ENCODE results near the gene SMURF2. TPM values are rescaled to one million over a fixed set of nuclear protein-coding genes. Genes with fewer than 3 reads are reported as not detected.
"Not testable (repeated sequence)": the region's sequence is repeated elsewhere in the genome, so short reads cannot be mapped to it uniquely, and the experiment has no call there.

The SMURF2 gene
- total RNA-seq, 1 experiment from 2014 or later: 8.0 TPM

DNA sequence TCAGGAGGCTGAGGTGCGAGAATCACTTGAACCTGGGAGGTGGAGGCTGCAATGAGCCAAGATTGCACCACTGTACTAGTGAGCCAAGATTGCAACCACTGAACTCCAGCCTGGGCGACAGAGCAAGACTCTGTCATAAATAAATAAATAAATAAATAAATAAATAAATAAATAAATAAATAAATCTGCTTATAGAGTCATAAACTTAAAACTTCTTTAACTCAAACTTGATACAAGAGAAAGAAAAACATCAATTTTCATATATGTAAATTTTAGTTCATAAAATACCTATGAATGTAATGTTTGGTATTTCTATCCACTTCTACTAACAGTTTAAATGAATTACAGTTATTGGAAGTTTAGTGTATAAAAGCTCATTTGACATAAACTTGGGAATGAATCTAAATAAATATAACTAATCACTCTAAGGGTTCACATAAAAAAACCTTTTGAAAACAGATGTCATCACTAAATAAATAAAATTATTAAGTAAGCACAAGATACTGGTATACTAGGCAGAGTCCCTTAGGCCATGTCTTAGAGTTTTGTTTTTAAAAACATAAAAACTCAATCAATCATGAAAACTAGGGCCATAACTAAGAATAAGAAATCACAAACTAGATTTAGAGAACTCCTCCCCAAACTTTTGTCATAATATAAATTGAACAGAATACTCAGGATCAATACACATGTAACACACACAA lies 54.1 kb downstream of the SMURF2 start:
- Histone ChIP-seq H3K4me2 (ENCODE audit: low read depth, low read length, poor library complexity, severe bottlenecking) (no peak overlapping the region), H3K9me3 (ENCODE audit: low read length) (no peaks in the 10 kb centered on the region), H3K9me2 (replicated peaks; ENCODE audit: insufficient read depth, low read length) (no peaks in the 10 kb centered on the region), H3K4me1 (ENCODE audit: low read length) (peaks cover 1% of the 10 kb centered on the region), H3K9ac (ENCODE audit: low read length) (no peak overlapping the region), H3K79me2 (ENCODE audit: low read length) (no peaks in the 10 kb centered on the region), H3K36me3 (ENCODE audit: insufficient read depth, low read length) (no peaks in the 10 kb centered on the region), H3K4me3 (ENCODE audit: low read length) (no peak overlapping the region), H3K27ac (ENCODE audit: low read length) (no peak overlapping the region), H3K27me3 (ENCODE audit: low read length) (no peaks in the 10 kb centered on the region), H2AFZ (ENCODE audit: low read length) (no peak overlapping the region), H4K20me1 (ENCODE audit: insufficient read depth, low read depth, low read length) (peaks cover 14% of the 10 kb centered on the region)
- no peak for DNase-seq

DNA sequence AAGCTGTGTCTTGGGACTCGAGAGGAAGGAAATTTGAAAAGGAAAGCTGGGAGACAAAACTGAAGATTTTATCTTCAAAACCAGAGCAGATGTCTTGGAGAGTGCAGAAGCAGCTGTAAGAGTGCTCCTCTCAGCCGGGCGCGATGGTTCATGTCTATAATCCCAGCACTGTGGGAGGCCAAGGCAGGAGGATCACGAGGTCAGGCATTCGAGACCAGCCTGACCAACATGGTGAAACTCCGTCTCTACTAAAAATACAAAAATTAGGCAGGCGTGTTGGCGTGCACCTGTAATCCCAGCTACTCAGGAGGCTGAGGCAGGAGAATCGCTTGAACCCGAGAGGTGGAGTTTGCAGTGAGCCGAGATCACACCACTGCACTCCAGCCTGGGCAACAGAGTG lies 57.6 kb downstream of the SMURF2 start:
- not testable (repeated sequence) for DNase-seq; H3K9me2 ChIP-seq (replicated peaks; ENCODE audit: insufficient read depth, low read length); H3K36me3 ChIP-seq (ENCODE audit: insufficient read depth, low read length); H3K4me2 ChIP-seq (ENCODE audit: low read depth, low read length, poor library complexity, severe bottlenecking); H3K9ac ChIP-seq (ENCODE audit: low read length); H3K4me1 ChIP-seq (ENCODE audit: low read length); H2AFZ ChIP-seq (ENCODE audit: low read length); H3K79me2 ChIP-seq (ENCODE audit: low read length); H3K4me3 ChIP-seq (ENCODE audit: low read length); H3K27ac ChIP-seq (ENCODE audit: low read length); H3K27me3 ChIP-seq (ENCODE audit: low read length); H3K9me3 ChIP-seq (ENCODE audit: low read length)
- H4K20me1 ChIP-seq (ENCODE audit: insufficient read depth, low read depth, low read length): peaks cover 11% of the 10 kb centered on the region

DNA sequence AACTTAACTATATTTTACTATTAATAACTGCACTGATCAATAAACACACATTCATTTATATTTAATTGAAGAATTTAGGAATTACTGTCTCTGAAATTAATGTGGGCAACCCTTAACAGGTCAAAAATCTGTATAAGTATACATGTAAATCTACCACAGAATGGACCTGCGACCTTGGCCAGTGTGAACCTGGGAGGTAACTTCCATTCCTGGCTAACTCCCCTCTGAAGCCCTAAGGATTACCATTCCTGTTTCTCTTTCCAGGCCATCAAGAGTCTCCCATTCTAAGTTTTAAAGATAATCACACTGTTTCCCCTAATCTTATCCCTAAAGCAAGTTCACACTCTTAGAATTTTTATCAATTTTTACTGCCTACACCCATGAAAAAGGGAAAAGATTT lies 58.1 kb downstream of the SMURF2 start:
- H3K9ac ChIP-seq (ENCODE audit: low read length): no peak overlapping the region
- H2AFZ ChIP-seq (ENCODE audit: low read length): no peak overlapping the region
- no peaks in the 10 kb centered on the region for H3K27me3 ChIP-seq (ENCODE audit: low read length)
- H3K79me2 ChIP-seq (ENCODE audit: low read length): peaks cover 3% of the 10 kb centered on the region; the same call in 1 of the 2 replicates
- H4K20me1 ChIP-seq (ENCODE audit: insufficient read depth, low read depth, low read length): peaks cover 11% of the 10 kb centered on the region
- H3K9me3 ChIP-seq (ENCODE audit: low read length): no peaks in the 10 kb centered on the region
- peaks cover 8% of the 10 kb centered on the region for H3K4me1 ChIP-seq (ENCODE audit: low read length)
- H3K36me3 ChIP-seq (ENCODE audit: insufficient read depth, low read length): no peaks in the 10 kb centered on the region
- H3K4me3 ChIP-seq (ENCODE audit: low read length): no peak overlapping the region
- no peaks in the 10 kb centered on the region for H3K9me2 ChIP-seq (replicated peaks; ENCODE audit: insufficient read depth, low read length)
- no peak for DNase-seq
- H3K27ac ChIP-seq (ENCODE audit: low read length): no peak overlapping the region
- no peak overlapping the region for H3K4me2 ChIP-seq (ENCODE audit: low read depth, low read length, poor library complexity, severe bottlenecking)

DNA sequence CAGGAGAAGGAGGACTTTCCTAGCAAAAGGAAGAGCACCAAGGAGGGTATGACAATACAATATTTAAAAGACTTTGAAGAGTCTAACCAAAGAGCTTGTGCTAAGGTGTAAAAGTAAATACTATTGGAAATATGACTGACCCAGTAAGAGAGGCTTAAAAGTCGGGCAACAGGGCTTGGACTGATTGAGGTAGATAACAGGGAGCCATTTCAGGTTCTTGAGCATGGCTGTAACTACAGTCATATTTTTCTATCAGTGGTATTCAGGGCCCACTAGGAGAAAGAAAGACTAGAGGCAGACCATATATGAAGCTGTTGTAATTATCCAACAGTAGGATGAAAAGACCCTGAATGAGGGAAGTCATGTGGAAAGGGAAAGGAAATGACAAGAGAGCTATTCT lies 62.3 kb downstream of the SMURF2 start:
- DNase-seq: no peak
- Histone ChIP-seq H3K79me2 (ENCODE audit: low read length) (peaks cover 3% of the 10 kb centered on the region; the same call in 1 of the 2 replicates), H3K4me1 (ENCODE audit: low read length) (peaks cover 8% of the 10 kb centered on the region), H3K9me2 (replicated peaks; ENCODE audit: insufficient read depth, low read length) (no peaks in the 10 kb centered on the region), H3K36me3 (ENCODE audit: insufficient read depth, low read length) (no peaks in the 10 kb centered on the region), H4K20me1 (ENCODE audit: insufficient read depth, low read depth, low read length) (0 out of 2 replicates have a peak, but pooled peaks cover 4% of the 10 kb centered on the region), H3K9ac (ENCODE audit: low read length) (no peak overlapping the region), H3K9me3 (ENCODE audit: low read length) (no peaks in the 10 kb centered on the region), H3K27me3 (ENCODE audit: low read length) (no peaks in the 10 kb centered on the region), H3K4me3 (ENCODE audit: low read length) (no peak overlapping the region), H3K4me2 (ENCODE audit: low read depth, low read length, poor library complexity, severe bottlenecking) (no peak overlapping the region), H2AFZ (ENCODE audit: low read length) (no peak overlapping the region), H3K27ac (ENCODE audit: low read length) (no peak overlapping the region)

DNA sequence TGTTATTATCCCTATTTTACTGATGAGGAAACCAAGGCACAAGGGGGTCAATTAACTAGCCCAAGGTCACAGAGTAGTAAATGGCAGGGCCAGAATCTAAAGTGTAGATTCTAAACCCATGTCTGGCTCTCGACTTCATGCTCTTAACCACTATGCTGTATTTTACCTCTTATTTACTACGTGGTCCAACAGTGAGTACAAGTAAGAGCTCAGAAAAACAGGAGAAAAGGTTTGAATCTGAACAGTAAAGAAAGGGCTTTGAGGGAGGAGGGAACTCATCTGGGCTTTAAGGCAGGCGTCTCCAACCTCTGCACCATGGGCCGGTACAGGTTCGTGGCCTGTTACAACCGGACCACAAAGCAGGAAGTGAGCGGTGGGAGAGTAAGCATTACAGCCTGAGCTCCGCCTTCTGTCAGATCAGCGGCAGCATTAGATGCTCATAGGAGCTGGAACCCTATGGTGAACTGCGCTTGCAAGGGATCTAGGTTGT lies 62.9 kb downstream of the SMURF2 start:
- DNase-seq: no peak
- Histone ChIP-seq H4K20me1 (ENCODE audit: insufficient read depth, low read depth, low read length) (0 out of 2 replicates have a peak, but pooled peaks cover under 1% of the 10 kb centered on the region), H3K9ac (ENCODE audit: low read length) (no peak overlapping the region), H3K36me3 (ENCODE audit: insufficient read depth, low read length) (no peaks in the 10 kb centered on the region), H3K27me3 (ENCODE audit: low read length) (no peaks in the 10 kb centered on the region), H3K4me1 (ENCODE audit: low read length) (peaks cover 12% of the 10 kb centered on the region), H3K27ac (ENCODE audit: low read length) (no peak overlapping the region), H3K9me2 (replicated peaks; ENCODE audit: insufficient read depth, low read length) (no peaks in the 10 kb centered on the region), H3K4me3 (ENCODE audit: low read length) (no peak overlapping the region), H2AFZ (ENCODE audit: low read length) (no peak overlapping the region), H3K4me2 (ENCODE audit: low read depth, low read length, poor library complexity, severe bottlenecking) (no peak overlapping the region), H3K9me3 (ENCODE audit: low read length) (no peaks in the 10 kb centered on the region), H3K79me2 (ENCODE audit: low read length) (peaks cover 3% of the 10 kb centered on the region; the same call in 1 of the 2 replicates)

DNA sequence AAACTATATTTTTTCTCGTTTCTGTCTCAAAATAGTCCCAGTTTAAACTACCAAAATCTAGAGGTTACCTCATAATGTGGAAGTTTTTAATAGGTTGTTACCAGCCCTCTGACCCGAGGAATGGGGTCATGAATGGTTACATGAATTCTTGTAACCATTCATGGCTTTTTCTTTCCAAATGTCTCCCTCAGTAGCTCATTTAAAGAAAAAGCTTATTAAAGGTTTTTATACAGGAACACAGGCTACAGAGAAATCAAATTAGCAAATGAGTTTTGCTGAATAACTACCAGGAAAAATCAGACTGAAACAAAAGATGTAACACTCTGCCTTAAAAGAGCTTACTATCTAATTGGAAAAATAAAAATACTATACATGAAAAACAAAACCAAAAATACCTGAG lies 63.4 kb downstream of the SMURF2 start:
- Histone ChIP-seq H3K79me2 (ENCODE audit: low read length) (peaks cover 3% of the 10 kb centered on the region; the same call in 1 of the 2 replicates), H4K20me1 (ENCODE audit: insufficient read depth, low read depth, low read length) (no peaks in the 10 kb centered on the region), H3K27me3 (ENCODE audit: low read length) (no peaks in the 10 kb centered on the region), H3K9me3 (ENCODE audit: low read length) (no peaks in the 10 kb centered on the region), H3K4me3 (ENCODE audit: low read length) (no peak overlapping the region), H3K36me3 (ENCODE audit: insufficient read depth, low read length) (no peaks in the 10 kb centered on the region), H3K9me2 (replicated peaks; ENCODE audit: insufficient read depth, low read length) (no peaks in the 10 kb centered on the region), H3K4me2 (ENCODE audit: low read depth, low read length, poor library complexity, severe bottlenecking) (no peak overlapping the region), H3K27ac (ENCODE audit: low read length) (no peak overlapping the region), H3K9ac (ENCODE audit: low read length) (no peak overlapping the region), H2AFZ (ENCODE audit: low read length) (no peak overlapping the region), H3K4me1 (ENCODE audit: low read length) (peaks cover 18% of the 10 kb centered on the region)
- DNase-seq: no peak

DNA sequence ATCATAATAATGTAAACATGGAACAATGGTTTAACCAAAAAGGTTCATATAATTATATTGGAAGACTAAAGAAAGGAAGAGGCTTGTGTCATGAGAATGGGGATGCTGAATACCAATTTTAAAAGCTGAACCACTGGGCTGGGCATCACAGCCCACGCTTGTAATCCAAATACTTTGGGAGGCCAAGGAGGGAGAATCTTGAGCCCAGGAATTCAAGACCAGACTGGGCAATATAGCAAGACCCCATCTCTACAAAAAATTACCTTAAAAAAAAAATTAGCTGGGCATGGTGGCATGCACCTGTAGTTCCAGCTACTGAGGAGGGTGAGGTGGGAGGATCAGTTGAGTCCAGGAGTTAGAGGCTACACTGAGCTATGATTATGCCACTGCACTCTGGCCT lies 65.1 kb downstream of the SMURF2 start:
- DNase-seq: no peak
- peaks cover 14% of the 10 kb centered on the region for H3K4me1 ChIP-seq (ENCODE audit: low read length)
- peaks cover 3% of the 10 kb centered on the region; the same call in 1 of the 2 replicates for H3K79me2 ChIP-seq (ENCODE audit: low read length)
- H3K27ac ChIP-seq (ENCODE audit: low read length): no peak overlapping the region
- no peak overlapping the region for H2AFZ ChIP-seq (ENCODE audit: low read length)
- no peaks in the 10 kb centered on the region for H3K9me3 ChIP-seq (ENCODE audit: low read length)
- no peaks in the 10 kb centered on the region for H3K9me2 ChIP-seq (replicated peaks; ENCODE audit: insufficient read depth, low read length)
- H3K36me3 ChIP-seq (ENCODE audit: insufficient read depth, low read length): 0 out of 2 replicates have a peak, but pooled peaks cover 4% of the 10 kb centered on the region
- no peak overlapping the region for H3K4me3 ChIP-seq (ENCODE audit: low read length)
- H3K4me2 ChIP-seq (ENCODE audit: low read depth, low read length, poor library complexity, severe bottlenecking): no peak overlapping the region
- H4K20me1 ChIP-seq (ENCODE audit: insufficient read depth, low read depth, low read length): no peaks in the 10 kb centered on the region
- no peaks in the 10 kb centered on the region for H3K27me3 ChIP-seq (ENCODE audit: low read length)
- no peak overlapping the region for H3K9ac ChIP-seq (ENCODE audit: low read length)

DNA sequence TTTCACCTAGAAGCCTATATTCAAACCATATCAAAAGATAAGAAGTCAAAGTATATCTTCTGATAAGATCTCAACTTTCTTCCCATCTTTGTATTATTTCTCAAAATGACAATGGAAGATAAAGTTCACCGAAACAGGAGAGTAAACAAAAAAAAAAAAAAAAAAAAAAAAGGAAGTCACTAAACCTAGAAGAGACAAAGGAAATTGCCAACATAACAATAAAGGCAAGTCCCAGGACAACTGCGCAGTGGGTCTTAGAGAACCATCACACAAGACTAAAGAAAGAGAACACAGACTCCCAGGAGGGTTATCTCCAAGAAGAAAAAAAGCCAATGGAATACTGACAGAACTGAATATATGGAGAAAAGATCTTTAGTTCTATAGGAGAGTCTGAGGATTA lies 65.7 kb downstream of the SMURF2 start:
- H3K79me2 ChIP-seq (ENCODE audit: low read length): peaks cover 3% of the 10 kb centered on the region; the same call in 1 of the 2 replicates
- no peak overlapping the region for H2AFZ ChIP-seq (ENCODE audit: low read length)
- DNase-seq: no peak
- H3K27me3 ChIP-seq (ENCODE audit: low read length): no peaks in the 10 kb centered on the region
- no peak overlapping the region for H3K27ac ChIP-seq (ENCODE audit: low read length)
- H3K36me3 ChIP-seq (ENCODE audit: insufficient read depth, low read length): 0 out of 2 replicates have a peak, but pooled peaks cover 4% of the 10 kb centered on the region
- H3K9me3 ChIP-seq (ENCODE audit: low read length): no peaks in the 10 kb centered on the region
- H3K9ac ChIP-seq (ENCODE audit: low read length): no peak overlapping the region
- no peaks in the 10 kb centered on the region for H4K20me1 ChIP-seq (ENCODE audit: insufficient read depth, low read depth, low read length)
- H3K4me1 ChIP-seq (ENCODE audit: low read length): peaks cover 14% of the 10 kb centered on the region
- no peaks in the 10 kb centered on the region for H3K9me2 ChIP-seq (replicated peaks; ENCODE audit: insufficient read depth, low read length)
- H3K4me3 ChIP-seq (ENCODE audit: low read length): no peak overlapping the region
- no peak overlapping the region for H3K4me2 ChIP-seq (ENCODE audit: low read depth, low read length, poor library complexity, severe bottlenecking)

All from Karpas-422 (cell line).